Measurements from ENCODE around the gene BCL2L2. TPM values are rescaled to one million over a fixed set of nuclear protein-coding genes. Genes with fewer than 3 reads are reported as not detected.
A peak's percentile ranks its signal among the peaks of the same experiment; 100 is the strongest.

Gene BCL2L2
- total and polyA plus RNA-seq, 2 donors (not counting 1 experiment from before 2014, with no cell fraction given), result 24.7 to 25.4 TPM

- H2AFZ ChIP-seq (ENCODE audit: low read length), result no peak overlapping the region
- no peak for TF ChIP-seq EZH2 (IDR thresholded peaks at IDR 0.05; ENCODE audit: low read length, missing control alignments)
- TF ChIP-seq, protein P1, sequence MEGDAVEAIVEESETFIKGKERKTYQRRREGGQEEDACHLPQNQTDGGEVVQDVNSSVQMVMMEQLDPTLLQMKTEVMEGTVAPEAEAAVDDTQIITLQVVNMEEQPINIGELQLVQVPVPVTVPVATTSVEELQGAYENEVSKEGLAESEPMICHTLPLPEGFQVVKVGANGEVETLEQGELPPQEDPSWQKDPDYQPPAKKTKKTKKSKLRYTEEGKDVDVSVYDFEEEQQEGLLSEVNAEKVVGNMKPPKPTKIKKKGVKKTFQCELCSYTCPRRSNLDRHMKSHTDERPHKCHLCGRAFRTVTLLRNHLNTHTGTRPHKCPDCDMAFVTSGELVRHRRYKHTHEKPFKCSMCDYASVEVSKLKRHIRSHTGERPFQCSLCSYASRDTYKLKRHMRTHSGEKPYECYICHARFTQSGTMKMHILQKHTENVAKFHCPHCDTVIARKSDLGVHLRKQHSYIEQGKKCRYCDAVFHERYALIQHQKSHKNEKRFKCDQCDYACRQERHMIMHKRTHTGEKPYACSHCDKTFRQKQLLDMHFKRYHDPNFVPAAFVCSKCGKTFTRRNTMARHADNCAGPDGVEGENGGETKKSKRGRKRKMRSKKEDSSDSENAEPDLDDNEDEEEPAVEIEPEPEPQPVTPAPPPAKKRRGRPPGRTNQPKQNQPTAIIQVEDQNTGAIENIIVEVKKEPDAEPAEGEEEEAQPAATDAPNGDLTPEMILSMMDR (conservative IDR thresholded peaks at IDR 0.05 in 1 of 2, IDR thresholded peaks at IDR 0.05 in 1 of 2; ENCODE audit: low read depth in 1 of 2, low read length in 2 of 2), result peak; percentile 81 to 91
- no peak overlapping the region for H3K4me2 ChIP-seq (ENCODE audit: extremely low read depth, insufficient read depth, low read length)
- H3K9me3 ChIP-seq (ENCODE audit: control insufficient read depth, insufficient read depth, low read depth, low read length), result no peaks in the 10 kb centered on the region
- H3K4me1 ChIP-seq (ENCODE audit: control insufficient read depth, extremely low read depth, insufficient read depth, low read length), result peaks cover 8% of the 10 kb centered on the region
- no peak overlapping the region for H3K4me3 ChIP-seq (replicated peaks in 1 of 4; ENCODE audit: control extremely low read depth in 1 of 4, insufficient read depth in 1 of 4, low read depth in 3 of 4, low read length in 4 of 4)
- no peaks in the 10 kb centered on the region for H3K27me3 ChIP-seq (ENCODE audit: control insufficient read depth, insufficient read depth, low read length)
- peaks cover 3% of the 10 kb centered on the region for H3K36me3 ChIP-seq (ENCODE audit: control insufficient read depth, insufficient read depth, low read length)
- H4K20me1 ChIP-seq (ENCODE audit: control insufficient read depth, extremely low read depth, insufficient read depth, low read length), result no peaks in the 10 kb centered on the region
- H3K79me2 ChIP-seq (ENCODE audit: control insufficient read depth, insufficient read depth, low read length), result peaks cover under 1% of the 10 kb centered on the region
- H3K9ac ChIP-seq (ENCODE audit: insufficient read depth, low read length), result no peak overlapping the region
- no peak overlapping the region for H3K27ac ChIP-seq (ENCODE audit: insufficient read depth, low read length)
- DNase-seq (ENCODE audit: low read depth in 2 of 2), result peak; percentile 24 to 61
These were observed 11.7 kb upstream of the BCL2L2 start for GRCh38 chr14:23294734-23295561.

- H3K9ac ChIP-seq (ENCODE audit: insufficient read depth, low read length), result no peak overlapping the region
- H2AFZ ChIP-seq (ENCODE audit: low read length), result no peak overlapping the region
- no peaks in the 10 kb centered on the region for H3K9me3 ChIP-seq (ENCODE audit: control insufficient read depth, insufficient read depth, low read depth, low read length)
- H3K27ac ChIP-seq (ENCODE audit: insufficient read depth, low read length), result no peak overlapping the region
- H3K36me3 ChIP-seq (ENCODE audit: control insufficient read depth, insufficient read depth, low read length), result peaks cover 3% of the 10 kb centered on the region
- peaks cover 10% of the 10 kb centered on the region for H3K4me1 ChIP-seq (ENCODE audit: control insufficient read depth, extremely low read depth, insufficient read depth, low read length)
- no peak overlapping the region for H3K4me3 ChIP-seq (replicated peaks in 1 of 4; ENCODE audit: control extremely low read depth in 1 of 4, insufficient read depth in 1 of 4, low read depth in 3 of 4, low read length in 4 of 4)
- H3K4me2 ChIP-seq (ENCODE audit: extremely low read depth, insufficient read depth, low read length), result no peak overlapping the region
- no peak for DNase-seq (ENCODE audit: low read depth in 2 of 2)
- peaks cover 2% of the 10 kb centered on the region for H3K79me2 ChIP-seq (ENCODE audit: control insufficient read depth, insufficient read depth, low read length)
- no peaks in the 10 kb centered on the region for H3K27me3 ChIP-seq (ENCODE audit: control insufficient read depth, insufficient read depth, low read length)
- H4K20me1 ChIP-seq (ENCODE audit: control insufficient read depth, extremely low read depth, insufficient read depth, low read length), result no peaks in the 10 kb centered on the region
- no peak for TF ChIP-seq EZH2 (IDR thresholded peaks at IDR 0.05; ENCODE audit: low read length, missing control alignments)
- TF ChIP-seq, protein P1 (conservative IDR thresholded peaks at IDR 0.05 in 1 of 2, IDR thresholded peaks at IDR 0.05 in 1 of 2; ENCODE audit: low read depth in 1 of 2, low read length in 2 of 2), result no peak
These were observed 10.4 kb upstream of the BCL2L2 start for GRCh38 chr14:23296012-23296777.

DNA sequence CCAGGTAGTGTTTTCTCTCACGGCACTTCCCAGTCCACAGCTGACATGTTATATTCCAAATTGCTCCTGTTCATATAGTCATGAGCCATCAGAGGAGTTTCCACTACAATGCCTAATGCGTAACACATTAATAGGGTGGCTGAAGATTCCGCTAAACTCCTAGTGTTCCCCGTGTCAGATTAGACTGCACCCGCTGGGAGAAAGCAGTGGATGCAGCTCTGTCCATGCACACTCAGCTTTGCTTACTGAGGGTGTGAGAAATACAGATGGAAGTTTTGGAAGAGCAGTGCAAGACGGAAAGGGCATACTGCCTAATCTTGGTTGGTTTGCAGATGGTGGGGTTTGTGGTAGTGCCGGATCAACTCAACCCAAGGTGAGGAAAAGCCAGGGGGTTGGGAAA is 9.5 kb upstream of the BCL2L2 start:
- Histone ChIP-seq H3K79me2 (ENCODE audit: control insufficient read depth, insufficient read depth, low read length) (peaks cover 2% of the 10 kb centered on the region), H3K36me3 (ENCODE audit: control insufficient read depth, insufficient read depth, low read length) (peaks cover 3% of the 10 kb centered on the region), H3K27me3 (ENCODE audit: control insufficient read depth, insufficient read depth, low read length) (no peaks in the 10 kb centered on the region), H3K9ac (ENCODE audit: insufficient read depth, low read length) (no peak overlapping the region), H3K4me2 (ENCODE audit: extremely low read depth, insufficient read depth, low read length) (no peak overlapping the region), H3K27ac (ENCODE audit: insufficient read depth, low read length) (no peak overlapping the region), H2AFZ (ENCODE audit: low read length) (no peak overlapping the region), H3K9me3 (ENCODE audit: control insufficient read depth, insufficient read depth, low read depth, low read length) (no peaks in the 10 kb centered on the region), H3K4me1 (ENCODE audit: control insufficient read depth, extremely low read depth, insufficient read depth, low read length) (peaks cover 11% of the 10 kb centered on the region), H4K20me1 (ENCODE audit: control insufficient read depth, extremely low read depth, insufficient read depth, low read length) (no peaks in the 10 kb centered on the region), H3K4me3 (replicated peaks in 1 of 4; ENCODE audit: control extremely low read depth in 1 of 4, insufficient read depth in 1 of 4, low read depth in 3 of 4, low read length in 4 of 4) (no peak overlapping the region)
- TF ChIP-seq EZH2 (IDR thresholded peaks at IDR 0.05; ENCODE audit: low read length, missing control alignments), result no peak
- TF ChIP-seq, protein P1 (conservative IDR thresholded peaks at IDR 0.05 in 1 of 2, IDR thresholded peaks at IDR 0.05 in 1 of 2; ENCODE audit: low read depth in 1 of 2, low read length in 2 of 2), result no peak
- DNase-seq (ENCODE audit: low read depth in 2 of 2), result no peak
